ENCODE results near the gene ZBTB7A.

- TF ChIP-seq, protein P1, sequence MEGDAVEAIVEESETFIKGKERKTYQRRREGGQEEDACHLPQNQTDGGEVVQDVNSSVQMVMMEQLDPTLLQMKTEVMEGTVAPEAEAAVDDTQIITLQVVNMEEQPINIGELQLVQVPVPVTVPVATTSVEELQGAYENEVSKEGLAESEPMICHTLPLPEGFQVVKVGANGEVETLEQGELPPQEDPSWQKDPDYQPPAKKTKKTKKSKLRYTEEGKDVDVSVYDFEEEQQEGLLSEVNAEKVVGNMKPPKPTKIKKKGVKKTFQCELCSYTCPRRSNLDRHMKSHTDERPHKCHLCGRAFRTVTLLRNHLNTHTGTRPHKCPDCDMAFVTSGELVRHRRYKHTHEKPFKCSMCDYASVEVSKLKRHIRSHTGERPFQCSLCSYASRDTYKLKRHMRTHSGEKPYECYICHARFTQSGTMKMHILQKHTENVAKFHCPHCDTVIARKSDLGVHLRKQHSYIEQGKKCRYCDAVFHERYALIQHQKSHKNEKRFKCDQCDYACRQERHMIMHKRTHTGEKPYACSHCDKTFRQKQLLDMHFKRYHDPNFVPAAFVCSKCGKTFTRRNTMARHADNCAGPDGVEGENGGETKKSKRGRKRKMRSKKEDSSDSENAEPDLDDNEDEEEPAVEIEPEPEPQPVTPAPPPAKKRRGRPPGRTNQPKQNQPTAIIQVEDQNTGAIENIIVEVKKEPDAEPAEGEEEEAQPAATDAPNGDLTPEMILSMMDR (IDR thresholded peaks at IDR 0.05), result no peak
- TF ChIP-seq POLR2A (IDR thresholded peaks at IDR 0.05), result no peak
Observed at GRCh38 chr19:4093643-4094175, 27.0 kb upstream of the ZBTB7A start.

All from adrenal gland (tissue), 5 donors.